Measurements from ENCODE around the gene TEAD1.

DNA sequence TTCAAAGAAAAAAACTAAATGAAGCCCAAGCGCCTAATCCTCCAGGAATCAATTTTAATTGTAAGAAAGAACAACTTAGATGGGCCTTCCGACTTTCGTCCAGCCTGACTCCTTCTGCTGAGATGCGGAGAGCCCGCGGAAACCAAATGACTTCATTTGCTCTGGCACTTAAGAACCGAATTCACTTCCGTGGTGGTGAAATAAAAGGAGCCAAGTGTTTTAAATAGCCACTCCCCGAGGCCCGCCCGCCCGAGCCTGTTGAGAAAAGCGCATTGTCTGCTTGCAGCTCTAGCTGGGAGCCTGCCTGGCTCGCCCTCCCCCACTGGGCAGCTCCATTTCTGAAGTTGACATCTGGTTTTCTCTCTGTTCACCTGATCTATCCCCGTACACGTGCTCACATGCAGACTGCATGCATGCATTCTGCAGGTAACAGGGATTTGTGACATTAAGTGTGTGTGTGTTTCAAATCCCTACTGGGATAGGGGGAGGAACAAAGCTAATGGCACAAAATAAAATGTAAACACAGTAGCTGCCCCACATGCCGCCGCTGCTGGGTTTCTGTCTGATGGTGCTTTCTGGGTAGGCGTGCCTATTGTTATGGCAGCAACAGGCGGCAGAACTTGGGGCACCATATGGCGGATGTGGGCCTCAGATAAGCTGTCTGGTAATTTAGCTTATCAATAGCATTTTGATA is 6.2 kb downstream of the TEAD1 start:
- TF ChIP-seq, protein P1, sequence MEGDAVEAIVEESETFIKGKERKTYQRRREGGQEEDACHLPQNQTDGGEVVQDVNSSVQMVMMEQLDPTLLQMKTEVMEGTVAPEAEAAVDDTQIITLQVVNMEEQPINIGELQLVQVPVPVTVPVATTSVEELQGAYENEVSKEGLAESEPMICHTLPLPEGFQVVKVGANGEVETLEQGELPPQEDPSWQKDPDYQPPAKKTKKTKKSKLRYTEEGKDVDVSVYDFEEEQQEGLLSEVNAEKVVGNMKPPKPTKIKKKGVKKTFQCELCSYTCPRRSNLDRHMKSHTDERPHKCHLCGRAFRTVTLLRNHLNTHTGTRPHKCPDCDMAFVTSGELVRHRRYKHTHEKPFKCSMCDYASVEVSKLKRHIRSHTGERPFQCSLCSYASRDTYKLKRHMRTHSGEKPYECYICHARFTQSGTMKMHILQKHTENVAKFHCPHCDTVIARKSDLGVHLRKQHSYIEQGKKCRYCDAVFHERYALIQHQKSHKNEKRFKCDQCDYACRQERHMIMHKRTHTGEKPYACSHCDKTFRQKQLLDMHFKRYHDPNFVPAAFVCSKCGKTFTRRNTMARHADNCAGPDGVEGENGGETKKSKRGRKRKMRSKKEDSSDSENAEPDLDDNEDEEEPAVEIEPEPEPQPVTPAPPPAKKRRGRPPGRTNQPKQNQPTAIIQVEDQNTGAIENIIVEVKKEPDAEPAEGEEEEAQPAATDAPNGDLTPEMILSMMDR (IDR thresholded peaks at IDR 0.05) = no peak
- TF ChIP-seq ZFX (IDR thresholded peaks at IDR 0.05; ENCODE audit: borderline replicate concordance) = no peak

Data from 22Rv1 (cell line).